GM18519 (cell line): ENCODE data around the gene MCTP2.

Source experiments
- ATAC-seq: cut with Tn5 transposase; IDR thresholded peaks from one replicate; pipeline ENCODE4 v1.9.1; 2021; ENCODE audit warnings: mild to moderate bottlenecking, moderate library complexity; ENCODE audit not compliant: unreplicated experiment, low FRiP score

Gene MCTP2

DNA sequence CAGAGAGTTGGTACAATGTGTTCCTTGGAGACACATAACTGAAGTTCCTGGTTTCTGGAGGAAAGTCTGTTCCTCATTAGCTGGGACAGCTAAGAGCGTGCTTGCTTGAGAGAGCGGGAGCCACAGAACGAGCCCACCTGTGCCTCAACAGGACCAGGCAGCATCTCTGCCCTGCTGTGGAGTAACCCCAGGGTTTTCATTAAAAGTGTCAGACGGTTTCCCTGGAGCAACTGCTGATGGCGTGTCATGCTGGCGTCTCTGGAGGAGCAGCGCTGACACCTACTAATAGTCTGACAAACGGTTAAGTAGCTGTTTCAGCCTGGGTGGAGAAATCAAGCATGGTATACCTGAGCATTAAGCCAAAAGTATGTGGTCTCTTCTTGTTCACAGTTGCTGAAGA is 150.0 kb downstream of the MCTP2 start:
- ATAC-seq = no peak

DNA sequence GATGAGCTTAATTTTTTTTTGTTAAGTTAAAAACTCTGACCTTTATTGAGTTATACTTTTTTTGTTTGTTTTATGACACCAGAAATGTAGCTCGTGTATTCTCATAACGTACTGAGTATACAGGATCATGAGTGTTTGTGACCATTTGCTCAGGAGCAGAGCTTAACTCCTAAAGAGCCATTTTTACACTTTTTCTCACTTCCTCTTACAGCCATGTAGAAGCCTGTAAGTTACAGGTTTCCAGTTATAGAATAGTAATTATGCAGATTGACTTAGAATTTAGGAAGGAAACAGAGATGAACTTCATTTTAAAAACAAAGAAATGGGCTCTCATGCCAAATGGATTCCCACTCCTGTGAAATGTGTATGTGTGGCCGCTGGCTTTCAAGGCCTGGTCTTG is 151.7 kb downstream of the MCTP2 start:
- ATAC-seq = no peak

DNA sequence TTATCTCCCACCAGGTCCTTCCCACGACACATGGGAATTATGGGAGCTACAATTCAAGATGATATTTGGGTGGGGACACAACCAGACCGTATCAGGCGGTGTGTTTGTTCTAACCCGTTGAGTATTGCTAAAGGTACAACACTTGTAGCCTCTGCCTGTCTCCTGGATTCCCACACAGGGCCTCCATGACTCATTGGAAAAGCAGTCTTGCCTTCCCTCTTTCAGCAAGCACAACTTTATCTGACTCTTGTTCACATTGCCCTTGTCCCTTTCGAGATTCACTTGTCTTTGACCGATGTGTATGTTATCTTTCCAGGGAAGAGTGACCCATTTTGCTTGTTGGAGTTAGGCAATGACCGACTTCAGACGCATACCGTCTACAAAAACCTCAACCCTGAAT is 152.3 kb downstream of the MCTP2 start:
- no peak for ATAC-seq

DNA sequence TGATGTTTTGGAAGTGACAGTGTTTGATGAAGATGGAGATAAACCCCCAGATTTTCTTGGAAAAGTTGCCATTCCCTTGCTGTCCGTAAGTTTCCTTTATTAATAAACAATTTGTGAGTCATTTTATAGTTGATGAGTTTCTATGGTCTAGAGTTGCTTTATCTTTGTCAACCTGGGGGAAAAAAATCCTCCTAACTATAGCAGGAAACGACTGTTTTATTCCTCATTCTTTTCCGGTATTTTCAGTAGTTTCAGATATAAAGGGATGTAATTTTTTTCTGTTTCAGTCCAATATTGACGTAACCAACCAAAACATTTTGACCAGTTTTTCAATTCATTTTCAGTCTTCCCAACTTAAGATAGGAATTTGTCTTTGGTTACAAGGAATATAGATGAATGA is 154.1 kb downstream of the MCTP2 start:
- ATAC-seq = no peak

DNA sequence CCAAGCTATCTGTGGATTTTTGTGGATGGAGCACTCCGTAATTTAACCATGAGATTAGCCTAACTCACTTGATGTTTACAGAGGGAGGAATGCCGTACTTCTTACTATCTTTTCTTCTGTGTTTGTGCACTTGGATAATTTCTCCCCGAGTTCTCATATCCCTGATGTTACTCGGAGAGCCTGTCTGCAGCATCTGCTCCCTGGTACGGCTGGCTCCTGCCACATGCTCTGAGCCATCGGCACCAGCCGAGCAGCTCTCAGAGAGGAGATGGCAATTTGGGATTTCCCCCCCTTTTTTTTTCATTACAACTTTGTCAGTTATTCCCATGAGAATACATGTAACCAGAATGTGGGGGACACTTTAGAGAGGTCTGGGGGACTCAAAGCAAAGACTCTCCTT is 155.0 kb downstream of the MCTP2 start:
- ATAC-seq = no peak

DNA sequence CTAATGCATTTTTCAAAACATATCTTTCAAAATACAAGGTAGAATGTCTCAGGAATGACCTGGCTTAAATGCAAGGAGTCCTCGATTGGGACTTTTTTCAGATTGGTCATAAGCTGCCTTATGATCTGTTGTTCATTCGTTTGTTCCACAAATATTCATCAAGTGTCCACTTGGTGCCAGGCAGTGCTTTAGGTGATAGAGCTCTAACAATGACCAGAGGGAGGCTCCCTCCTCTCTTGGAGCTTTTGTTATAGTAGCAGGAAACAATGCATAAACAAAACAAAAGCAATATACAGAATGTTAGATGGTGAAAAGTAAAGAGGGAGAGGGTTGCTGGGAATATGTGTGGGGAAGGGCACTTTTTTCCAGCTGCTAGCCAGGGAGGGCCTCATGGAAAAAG is 156.1 kb downstream of the MCTP2 start:
- ATAC-seq = no peak

DNA sequence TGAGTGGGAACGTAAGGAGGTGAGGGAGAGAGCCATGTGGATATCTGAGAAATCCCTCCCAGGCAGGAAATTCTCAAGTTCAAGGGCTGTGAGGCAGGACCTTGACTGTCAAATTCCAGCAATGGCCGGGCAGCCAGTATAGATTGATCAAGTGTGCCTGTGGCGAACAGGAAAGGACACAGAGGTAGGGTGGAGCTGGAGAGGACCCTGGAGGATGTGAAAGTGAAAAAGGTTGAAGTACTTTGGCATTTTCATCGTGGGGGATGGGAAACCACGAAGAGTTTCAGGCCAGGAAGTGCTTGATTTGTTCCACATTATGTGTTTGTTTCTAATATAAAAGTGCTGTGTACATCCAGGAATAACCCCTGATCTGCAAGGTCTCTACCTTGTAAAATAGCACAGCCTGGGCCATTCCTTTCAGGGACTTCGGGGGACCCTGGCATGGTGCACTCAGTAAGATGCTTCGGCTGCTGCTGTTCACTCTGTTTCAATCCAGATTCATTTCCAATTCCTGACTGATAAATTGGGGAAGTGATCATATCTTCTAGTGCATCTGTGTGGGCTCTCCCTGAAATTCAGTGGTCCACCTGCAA is 156.6 kb downstream of the MCTP2 start:
- no peak for ATAC-seq

DNA sequence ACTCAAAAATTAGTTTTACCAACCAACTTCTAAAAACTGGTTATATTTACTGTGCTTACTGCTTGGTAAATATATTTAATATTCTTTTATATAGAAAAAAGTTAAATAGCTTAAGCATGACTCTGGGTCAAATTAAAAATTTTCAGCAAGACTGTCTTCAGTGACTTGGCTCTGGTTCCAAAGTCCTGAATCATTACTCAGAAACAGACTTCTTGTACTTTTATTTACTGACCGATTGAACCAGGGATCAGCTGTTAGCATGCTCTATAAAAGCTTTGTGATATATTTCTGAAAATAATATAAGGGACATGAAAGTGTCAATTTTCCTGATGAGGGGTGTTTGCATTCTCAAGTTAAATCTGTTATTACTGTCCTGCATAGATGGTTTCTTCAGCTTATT is 164.3 kb downstream of the MCTP2 start:
- no peak for ATAC-seq

DNA sequence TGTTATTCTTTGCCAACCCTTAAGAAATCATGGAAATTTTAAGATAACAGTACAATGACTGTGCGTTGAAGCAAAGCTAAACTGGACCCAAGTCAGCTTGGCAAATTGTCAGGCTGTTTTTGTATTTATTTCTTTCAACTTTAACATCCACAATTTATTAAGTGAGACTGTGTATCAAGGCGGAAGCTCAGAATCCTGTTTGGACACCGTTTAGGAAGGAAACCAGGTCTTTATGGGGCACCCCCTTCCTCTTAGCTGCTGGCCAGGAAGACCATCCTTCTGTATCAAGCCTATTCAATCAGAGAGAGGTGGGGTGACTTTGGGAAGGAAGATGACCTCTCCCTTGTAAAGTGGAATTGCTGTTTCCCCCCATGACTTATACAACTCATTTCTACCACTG is 166.0 kb downstream of the MCTP2 start:
- no peak for ATAC-seq

DNA sequence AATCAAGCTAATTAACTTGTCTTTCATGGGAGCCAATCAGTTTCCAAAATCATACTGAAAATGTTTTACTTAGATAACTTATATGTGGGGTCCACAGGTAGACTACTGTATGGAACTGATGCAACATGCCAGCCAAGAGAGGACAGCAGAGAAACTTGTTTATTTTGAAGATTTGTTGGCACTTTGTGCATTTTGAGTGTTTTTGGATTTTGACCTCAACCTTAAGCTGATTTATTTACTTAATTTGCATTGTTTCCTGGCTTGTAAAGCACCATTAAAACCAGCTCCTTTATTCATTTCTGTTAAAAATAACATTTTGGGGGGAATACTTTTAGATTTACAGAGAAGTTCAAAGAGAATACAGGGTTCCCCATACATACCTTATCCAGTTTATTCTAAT is 166.6 kb downstream of the MCTP2 start:
- no peak for ATAC-seq

DNA sequence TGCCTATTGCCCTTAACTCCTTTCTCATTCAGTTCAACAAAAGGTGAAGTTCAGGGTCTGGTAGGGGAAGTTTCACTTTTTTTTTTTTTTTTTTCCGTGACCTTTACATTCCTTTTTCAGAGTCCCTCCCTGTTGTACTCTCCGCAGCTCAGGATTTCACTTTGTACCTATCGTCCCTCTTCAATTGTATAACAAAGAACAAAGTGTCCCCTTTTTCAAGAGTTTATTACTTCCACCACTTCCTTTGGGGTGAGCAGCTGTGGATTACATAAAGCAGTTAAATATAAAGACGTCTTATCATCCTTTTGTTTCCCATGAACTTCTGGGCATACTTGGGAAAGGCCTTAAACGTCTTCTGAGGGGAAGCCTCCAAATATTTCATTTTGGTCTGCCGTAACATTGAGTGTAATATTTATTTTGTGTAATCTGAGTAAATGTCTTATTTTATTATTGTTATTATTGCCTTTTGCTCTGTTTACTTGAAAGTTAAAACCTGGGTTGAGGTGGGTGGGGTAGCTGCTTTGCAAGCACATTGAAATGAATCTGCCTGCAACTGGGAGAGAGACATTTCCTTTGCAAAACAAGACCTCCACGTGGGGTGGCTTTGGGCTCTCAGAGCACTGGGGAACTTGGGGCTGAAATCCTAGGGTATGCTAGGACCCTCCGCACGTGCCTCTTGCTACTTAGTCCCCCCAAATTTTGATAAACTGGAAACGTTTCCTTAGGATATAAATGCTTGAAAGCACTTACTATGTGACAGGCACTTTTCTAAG is 169.4 kb downstream of the MCTP2 start:
- no peak for ATAC-seq

DNA sequence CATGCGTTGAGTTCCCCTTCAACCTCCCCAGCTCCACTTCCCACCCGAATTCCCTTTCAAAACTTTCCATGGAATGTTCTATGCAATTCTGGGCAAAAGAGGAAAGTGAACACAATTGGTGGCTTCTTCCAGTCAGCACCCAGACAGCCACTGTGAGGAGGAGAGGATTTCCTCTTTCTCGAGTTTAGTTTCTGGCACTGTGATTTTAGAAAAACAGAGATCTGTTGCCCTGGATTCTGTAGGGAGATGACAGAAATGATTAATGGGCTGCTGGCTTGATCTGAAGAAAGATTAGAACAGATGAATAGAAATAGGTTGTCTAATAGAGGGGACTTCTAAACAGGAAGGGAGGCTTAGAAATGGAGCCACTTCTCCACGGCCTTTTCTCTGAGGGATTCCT is 172.0 kb downstream of the MCTP2 start:
- ATAC-seq = no peak

DNA sequence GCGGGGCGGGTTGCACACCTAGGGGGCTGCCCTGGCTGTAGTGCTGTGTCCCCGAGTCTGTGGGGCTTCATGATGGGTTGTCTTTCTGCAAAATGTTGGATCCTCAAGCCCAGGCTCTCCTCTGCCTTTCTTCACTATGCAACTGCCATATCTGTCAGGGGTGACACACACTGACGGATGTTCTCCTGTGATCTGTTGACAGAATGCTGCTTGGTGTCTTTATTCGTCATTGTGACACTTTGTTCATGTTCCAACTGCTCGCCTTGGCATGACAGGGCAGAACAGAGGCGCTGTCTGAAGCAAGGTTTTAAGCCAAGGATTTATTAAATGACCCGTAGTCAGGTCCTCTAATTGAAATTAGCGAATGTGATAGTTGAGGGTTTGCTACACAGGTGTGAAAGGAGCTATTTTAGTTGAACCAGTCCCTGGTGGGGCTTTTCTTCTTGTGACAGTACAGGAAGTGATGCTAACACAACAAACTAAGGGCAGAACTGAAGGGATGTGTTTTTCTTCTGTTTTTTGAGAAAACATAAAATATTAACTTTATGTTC is 173.4 kb downstream of the MCTP2 start:
- ATAC-seq = no peak

DNA sequence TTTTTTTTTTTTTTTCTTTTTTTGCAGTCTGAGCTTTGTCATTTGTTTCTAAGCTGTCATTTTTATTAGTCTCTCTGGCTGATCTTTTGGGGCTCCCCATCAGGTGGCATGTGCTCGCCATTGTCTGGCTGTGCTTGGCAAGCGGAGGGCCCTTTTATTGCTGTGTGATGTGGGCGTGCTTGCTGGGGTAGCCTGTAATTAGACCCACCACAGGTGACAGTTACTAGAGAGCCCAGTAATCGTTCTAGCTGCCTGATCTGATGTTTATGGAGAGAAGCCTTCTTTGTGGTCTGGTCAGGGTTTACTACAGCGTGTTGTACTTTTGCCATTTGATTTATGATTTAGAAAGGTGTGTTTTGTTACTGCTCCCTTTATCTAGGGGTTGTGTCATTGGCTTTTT is 179.9 kb downstream of the MCTP2 start:
- no peak for ATAC-seq

DNA sequence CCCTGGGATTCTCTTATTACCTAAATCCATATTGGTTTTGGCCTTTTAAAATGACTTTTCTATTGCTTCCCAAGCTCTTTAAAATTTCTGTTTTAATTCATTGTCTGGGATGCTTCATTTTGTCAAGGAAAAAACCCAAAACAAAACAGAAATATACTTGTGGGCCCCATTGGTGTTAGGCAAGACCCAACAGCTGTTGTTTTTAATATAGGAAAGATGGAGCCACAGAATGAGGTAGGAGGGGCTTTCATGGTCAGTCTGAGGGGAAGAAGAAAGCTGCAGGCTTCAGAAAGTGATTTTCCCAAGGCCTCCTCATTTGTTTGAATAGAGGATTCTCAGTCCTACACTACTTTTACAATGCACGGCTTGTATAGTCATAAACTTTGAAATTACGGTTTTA is 180.5 kb downstream of the MCTP2 start:
- ATAC-seq = no peak

DNA sequence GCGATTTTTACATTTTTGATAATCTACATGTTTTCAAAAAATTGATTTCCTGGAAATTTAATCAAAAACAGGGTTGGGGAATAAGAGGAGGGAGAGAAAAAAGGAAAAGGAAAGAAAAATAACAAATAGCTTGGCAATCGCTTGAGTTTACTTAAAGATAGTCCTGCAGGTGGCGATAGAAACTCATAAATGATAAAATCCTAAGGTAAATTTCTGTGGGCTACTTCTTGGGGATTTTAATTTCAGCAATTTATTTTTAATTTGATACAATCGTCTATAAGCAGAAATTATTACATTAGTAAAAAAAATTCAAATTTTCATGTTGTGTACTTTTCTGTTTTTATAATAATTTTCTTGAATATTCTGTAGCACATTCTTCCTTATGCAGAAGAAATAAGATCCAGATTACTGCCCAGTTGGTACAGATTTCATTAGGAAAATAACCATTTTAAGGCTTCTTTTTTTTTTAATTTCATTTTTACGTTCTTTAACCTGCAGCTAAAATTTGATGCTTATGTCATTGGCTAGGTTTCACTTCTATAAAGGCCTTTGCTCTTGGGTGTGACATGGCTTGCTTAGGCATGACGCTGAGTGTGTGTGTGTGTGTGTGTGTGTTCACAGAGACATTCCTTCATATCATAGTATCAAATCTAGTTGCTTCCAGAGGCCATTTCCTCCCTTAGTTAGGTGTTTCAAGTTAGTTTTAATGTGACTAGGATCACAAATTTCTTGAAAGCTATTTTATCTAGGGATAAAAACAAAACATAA is 181.8 kb downstream of the MCTP2 start:
- peak; percentile 71 for ATAC-seq

DNA sequence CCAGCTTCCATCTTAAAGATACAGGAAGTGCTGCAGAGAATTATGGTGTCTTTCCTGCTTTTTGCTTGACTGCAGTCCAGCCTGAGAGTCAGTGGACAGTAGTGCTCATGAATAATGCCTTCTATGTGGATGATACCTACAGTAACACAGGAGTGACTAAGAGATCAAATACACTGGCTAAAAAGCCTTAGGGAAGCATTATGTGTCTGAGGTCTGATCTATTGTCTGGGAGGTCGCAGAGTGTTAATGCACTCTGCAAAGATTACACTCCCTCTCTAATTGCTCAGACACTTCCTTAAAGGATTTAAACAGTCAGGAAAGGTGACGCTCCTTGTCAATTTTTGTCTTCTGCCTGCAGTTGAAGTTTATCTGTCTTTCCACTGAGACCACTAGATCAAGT is 183.6 kb downstream of the MCTP2 start:
- ATAC-seq = no peak

DNA sequence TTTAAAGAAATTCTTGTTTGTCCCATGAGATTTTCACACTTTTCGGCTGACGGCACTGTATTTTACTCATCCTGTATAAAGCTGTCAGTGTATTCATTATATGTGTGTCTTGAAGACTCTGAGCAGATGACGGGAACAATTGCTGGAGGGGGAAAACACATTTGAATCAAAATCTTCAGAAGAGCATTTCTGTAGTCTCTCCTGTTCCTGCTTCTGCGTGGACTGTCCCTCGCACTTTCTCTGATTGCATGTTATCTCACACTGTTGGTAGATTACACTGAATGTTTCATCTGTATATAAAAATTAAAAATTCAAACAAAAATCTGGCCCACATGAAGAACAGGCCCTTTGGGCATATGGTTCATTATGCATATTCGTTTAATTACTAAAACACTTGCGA is 184.9 kb downstream of the MCTP2 start:
- ATAC-seq = no peak

DNA sequence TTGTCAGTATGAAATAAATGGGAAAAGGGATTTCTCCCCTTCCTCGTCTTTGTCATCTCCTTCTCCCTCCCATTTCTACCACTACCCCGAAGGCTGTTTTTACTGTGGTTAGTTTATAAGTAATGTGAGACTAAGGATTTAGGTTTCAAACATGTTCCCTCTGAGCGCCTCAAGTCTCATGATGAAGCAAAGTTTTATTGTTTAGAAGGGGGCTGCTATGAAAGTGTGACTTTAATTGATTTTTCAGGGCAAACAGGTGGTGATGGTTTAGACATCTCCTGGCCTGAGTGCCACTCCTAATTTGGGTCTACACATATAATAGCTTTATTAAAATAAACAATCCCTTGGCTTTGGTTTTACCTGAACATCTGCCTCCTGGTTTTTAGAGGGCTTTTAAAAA is 185.5 kb downstream of the MCTP2 start:
- no peak for ATAC-seq

DNA sequence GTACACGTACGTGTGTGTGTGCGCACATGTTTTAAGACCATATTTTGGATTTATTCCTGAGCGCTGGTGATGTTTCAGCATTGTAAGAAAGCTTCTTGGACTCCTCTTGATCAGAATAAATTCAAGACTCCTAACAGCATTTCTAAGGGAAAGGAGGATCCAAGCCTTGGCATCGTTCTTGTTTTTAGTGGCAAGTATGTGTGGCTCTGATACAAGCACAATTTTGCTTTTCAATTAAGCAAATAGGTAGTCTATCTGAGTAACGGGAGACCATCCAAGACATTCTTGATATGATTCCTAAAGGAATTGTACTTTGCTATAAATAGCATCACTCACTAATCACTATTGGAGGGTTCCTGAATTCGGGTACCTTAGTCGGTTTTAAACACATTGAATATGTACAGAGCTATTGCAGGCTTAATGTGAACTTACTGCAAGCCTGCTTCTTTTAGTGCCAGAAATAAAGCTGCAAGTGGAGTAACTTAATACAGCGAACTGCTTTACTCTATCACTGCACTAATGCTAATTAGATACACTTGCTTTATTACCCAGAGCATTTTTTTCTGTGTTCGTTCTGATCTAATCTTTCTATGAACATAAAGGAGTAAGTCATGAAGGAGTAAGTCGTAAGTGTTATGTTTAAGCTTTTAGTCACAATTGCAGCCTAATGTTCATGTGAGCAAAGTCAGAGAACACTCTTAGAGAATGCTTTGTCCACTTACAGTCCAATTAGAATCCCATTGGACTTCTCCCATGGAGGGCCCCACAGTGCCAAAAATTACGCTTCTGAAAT is 186.3 kb downstream of the MCTP2 start:
- no peak for ATAC-seq

DNA sequence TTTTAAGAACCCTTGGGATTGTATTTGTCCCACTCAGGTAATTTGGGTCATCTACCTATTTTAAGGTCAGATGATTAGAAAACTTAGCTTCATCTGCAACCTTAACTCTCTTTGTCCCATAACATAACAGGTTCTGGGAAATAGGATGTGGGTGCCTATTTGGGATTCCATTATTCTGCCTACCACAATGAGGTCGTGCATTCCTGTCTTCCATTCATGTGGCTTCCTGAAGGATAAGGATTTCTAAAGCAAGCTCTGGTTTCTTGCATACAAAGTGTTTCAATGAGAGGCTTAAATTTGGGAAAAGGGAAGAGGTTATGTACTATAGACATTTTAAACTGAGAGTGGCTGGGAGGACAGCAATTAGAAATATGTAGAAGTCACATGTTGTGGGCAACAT is 190.3 kb downstream of the MCTP2 start:
- ATAC-seq = no peak
